Measurements from ENCODE around the gene TXNRD2.
"Not testable (repeated sequence)": the region's sequence is repeated elsewhere in the genome, so short reads cannot be mapped to it uniquely, and the experiment has no call there.

Gene TXNRD2

GRCh38 chr22:19927696-19928095, 13.9 kb downstream of the TXNRD2 start:
- no peak for DNase-seq

- DNase-seq = not testable (repeated sequence)
These were observed 15.6 kb downstream of the TXNRD2 start for GRCh38 chr22:19926028-19926427.

GRCh38 chr22:19923914-19924513, 17.6 kb downstream of the TXNRD2 start:
- no peak for DNase-seq

- no peak for DNase-seq
These were observed 20.0 kb downstream of the TXNRD2 start for GRCh38 chr22:19921544-19922081.

DNA sequence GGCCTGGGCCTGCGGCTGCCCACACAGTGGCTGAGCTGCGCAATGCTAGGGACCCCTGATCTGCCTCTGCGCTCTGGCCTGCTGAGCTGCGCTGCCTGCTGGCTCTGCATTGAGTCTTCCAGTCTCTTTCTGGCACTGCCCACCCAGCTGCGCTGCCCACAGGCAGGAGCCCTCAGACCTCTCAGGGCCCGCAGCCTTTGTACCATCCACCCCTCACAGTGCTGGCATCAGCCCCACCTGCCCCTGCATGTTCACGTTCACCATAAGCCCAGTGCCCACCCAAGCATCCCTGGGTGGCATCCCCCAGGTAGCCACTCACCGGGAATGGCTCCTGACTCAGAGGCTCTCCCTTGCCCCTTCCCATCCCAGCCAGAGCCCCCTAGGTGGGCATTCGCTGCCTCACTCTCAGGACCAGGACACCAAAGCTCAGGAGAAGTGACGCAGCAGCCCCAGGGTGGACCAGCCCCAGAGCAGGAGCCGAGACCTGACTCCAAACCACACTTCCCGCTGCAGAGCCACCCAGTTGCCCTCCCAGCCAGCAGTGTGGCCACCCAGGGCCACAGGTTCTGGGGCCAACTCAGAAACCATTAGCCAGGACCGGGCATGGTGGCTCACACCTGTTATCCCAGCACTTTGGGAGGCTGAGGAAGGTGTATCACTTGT, 21.8 kb downstream of the TXNRD2 start:
- no peak for DNase-seq

DNA sequence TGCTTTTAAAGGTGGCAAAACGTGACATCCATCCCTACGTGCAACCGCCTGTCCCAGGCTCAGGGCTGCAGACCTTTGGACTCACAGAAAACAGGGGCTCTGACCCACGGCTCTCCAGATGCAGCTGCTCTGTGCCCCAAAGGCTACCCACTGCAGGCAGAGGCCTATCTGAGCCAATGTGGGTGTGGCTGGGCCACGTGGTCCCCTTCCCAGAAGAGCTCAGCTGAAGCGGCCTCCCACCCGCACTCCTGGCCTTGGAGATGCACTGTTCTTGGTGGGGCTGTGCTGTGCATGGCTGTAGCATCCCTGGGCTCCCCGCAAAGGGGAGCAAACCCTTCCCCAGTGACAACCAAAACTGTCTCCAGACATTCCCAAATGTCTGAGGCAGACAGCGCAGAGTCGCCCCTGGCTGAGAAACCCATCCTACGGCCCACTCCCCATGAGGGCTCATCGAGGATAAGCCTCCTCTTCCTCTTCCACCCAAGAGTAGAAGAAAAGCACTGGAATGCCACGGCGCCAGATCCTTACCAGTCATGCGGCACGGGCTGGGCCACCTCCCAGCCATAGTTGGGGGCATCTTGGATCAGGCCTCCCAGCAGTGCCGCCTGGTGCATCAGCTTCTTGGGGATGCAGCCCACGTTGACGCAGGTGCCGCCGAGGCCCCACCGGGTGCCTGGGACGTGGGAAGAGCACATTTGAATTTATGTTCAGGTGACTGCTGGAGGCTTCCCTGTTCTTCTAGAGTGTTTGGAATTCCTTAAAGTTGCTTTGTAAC, 23.1 kb downstream of the TXNRD2 start:
- DNase-seq = no peak

GRCh38 chr22:19917389-19918138, 24.1 kb downstream of the TXNRD2 start:
- DNase-seq = no peak

DNA sequence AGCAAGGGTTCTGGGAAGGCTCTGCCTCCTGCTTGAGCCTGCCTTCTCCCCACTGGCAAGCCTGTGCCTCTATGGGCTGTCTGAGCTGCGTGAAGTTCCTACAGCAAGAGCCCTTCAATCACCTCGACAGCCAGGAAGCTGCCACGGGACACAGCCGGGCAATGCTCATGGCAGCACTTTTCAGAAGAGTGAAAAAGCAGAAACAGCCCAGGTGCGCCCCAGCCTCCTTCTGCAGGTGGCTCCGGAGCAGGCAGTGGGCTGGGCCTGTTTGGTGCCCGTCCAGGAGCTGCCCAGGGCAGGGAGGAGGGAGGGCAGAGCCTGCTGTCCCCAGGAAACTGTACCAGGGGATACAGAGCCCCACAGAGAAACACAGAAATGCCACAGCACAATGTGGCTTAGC, 24.7 kb downstream of the TXNRD2 start:
- DNase-seq = no peak

- DNase-seq = no peak
These were observed 25.6 kb downstream of the TXNRD2 start for GRCh38 chr22:19916006-19916405.

- no peak for DNase-seq
These were observed 26.2 kb downstream of the TXNRD2 start for GRCh38 chr22:19915287-19915954.

DNA sequence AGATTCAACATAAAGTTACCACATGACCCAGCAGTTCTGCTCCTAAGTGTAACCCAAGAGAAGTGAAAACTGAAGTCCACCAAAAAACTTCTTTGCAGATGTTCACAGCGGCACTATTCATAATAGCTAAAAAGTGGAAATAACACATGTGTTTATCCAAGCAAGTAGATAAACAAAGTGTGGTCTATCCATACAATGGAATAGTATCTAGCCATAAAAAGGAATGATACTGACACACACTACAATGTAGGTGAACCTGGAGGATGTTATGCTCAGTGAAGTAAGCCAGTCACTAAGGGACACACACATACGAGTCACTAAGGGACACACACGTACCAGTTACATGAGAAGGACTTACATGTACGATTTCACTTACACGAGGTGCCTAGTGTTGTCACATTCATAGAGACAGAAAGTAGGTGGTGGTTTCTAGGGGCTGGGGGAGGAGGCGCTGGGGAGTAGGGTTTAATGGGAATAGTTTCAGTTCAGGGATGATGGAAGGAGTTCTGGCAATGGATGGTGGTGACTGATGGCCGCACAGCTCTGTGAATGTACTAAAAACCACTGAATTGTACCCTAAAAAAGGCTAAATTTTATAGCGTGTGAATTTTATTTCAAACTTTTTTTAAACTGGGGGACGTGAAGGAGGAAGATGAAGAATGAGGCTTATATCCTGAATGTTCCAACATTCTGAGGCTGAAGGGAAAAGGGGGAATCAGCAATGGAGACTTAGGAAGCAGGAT, 27.2 kb downstream of the TXNRD2 start:
- no peak for DNase-seq

GRCh38 chr22:19913337-19913936, 28.2 kb downstream of the TXNRD2 start:
- no peak for DNase-seq

- DNase-seq = no peak
These were observed 29.2 kb downstream of the TXNRD2 start for GRCh38 chr22:19912271-19912999.

- DNase-seq = no peak
These were observed 29.9 kb downstream of the TXNRD2 start for GRCh38 chr22:19911540-19912270.

DNA sequence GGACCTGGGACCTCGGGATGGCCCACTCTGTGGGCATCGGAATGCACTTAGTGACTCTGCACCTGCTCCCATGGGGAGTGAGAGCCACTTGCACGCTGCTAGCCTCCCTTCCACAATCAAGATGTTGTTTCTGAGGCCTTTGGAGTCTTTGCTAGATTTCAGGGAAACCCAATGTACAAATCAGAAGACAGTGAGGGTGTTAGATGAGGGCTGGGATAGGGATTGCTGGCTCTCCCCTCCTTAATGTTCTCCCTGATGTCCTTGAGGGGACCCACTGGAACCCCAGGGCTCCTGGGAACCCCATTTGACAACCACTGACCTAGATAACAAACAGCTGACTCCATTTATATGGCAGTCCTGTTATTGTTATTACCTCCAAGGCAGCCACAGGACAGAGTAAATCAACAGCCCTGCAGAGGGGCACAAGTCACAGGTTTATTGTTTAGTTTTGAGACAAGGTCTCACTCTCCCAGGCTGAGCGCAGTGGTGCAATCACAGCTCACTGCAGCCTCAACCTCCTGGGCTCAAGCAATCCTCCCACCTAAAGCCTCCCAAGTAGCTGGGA, 31.4 kb downstream of the TXNRD2 start:
- DNase-seq = peak in 1 of 56 donors; percentile 17

- DNase-seq = peak in 51 of 56 donors; percentile 21 to 89 (median 56)
These were observed 32.1 kb downstream of the TXNRD2 start for GRCh38 chr22:19909350-19910179.

DNA sequence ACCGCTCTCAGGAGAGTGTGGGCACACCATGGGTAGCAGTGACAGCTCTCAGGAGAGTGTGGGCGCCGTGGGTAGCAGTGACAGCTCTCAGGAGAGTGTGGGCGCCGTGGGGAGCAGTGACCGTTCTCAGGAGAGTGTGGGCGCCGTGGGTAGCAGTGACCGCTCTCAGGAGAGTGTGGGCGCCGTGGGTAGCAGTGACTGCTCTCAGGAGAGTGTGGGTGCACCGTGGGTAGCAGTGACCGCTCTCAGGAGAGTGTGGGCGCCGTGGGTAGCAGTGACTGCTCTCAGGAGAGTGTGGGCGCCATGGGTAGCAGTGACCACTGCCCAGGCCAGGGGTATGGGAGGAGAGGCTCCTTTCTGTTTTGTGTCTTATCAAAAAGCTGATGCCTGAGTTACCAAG, 33.7 kb downstream of the TXNRD2 start:
- not testable (repeated sequence) for DNase-seq

Data from amygdala (tissue), 56 donors.